Stimulated activated CD8-positive, alpha-beta memory T cell treated with anti-CD3 and anti-CD28 coated beads, Interleukin-7, amount 100 ng/mL, for 4 hours (primary cell): ENCODE measurements around the gene PIGR.

Experiments used
- DNase-seq, 2 donors: peaks; one replicate each; pipeline ENCODE4 v3.0.0-alpha.2; 2020; ENCODE audit warnings: low read depth in 2 of 2

The PIGR gene

GRCh38 chr1:206946261-206946660 is at the start of gene PIGR:
Gene PIGR (minus strand): TSS chr1:206946466. CDS start chr1:206940531, 5,935 bp downstream.
- no peak for DNase-seq

GRCh38 chr1:206992790-206993189 is 46.5 kb upstream of the PIGR start:
- DNase-seq, result no peak

- DNase-seq, result no peak
Observed at GRCh38 chr1:206987873-206988272, 41.6 kb upstream of the PIGR start.

- no peak for DNase-seq
Observed at GRCh38 chr1:206986885-206987284, 40.6 kb upstream of the PIGR start.

- no peak for DNase-seq
Observed at GRCh38 chr1:206986402-206986801, 40.1 kb upstream of the PIGR start.

GRCh38 chr1:206985162-206985749 is 39.0 kb upstream of the PIGR start:
- no peak for DNase-seq

GRCh38 chr1:206982216-206982615 is 36.0 kb upstream of the PIGR start:
- peak; percentile 24 to 43 for DNase-seq

- DNase-seq, result no peak
Observed at GRCh38 chr1:206979379-206980043, 33.2 kb upstream of the PIGR start.

GRCh38 chr1:206978259-206978658 is 32.0 kb upstream of the PIGR start:
- DNase-seq, result no peak

- DNase-seq, result no peak
Observed at GRCh38 chr1:206975306-206975705, 29.0 kb upstream of the PIGR start.

GRCh38 chr1:206974140-206974539 is 27.9 kb upstream of the PIGR start:
- DNase-seq, result no peak

GRCh38 chr1:206972728-206973127 is 26.5 kb upstream of the PIGR start:
- DNase-seq, result no peak

- DNase-seq, result no peak
Observed at GRCh38 chr1:206971029-206971655, 24.9 kb upstream of the PIGR start.

- no peak for DNase-seq
Observed at GRCh38 chr1:206970446-206970845, 24.2 kb upstream of the PIGR start, which contains the start of gene FCAMR. Gene FCAMR (minus strand): TSS chr1:206970460. CDS start chr1:206970125, 335 bp downstream.

GRCh38 chr1:206969090-206969489 is 22.8 kb upstream of the PIGR start:
- DNase-seq, result no peak

- no peak for DNase-seq
Observed at GRCh38 chr1:206967096-206967849, 21.0 kb upstream of the PIGR start.

- DNase-seq, result no peak
Observed at GRCh38 chr1:206965781-206966180, 19.5 kb upstream of the PIGR start.

GRCh38 chr1:206963740-206964139 is 17.5 kb upstream of the PIGR start:
- no peak for DNase-seq

- no peak for DNase-seq
Observed at GRCh38 chr1:206963119-206963712, 16.9 kb upstream of the PIGR start.

- no peak for DNase-seq
Observed at GRCh38 chr1:206962272-206962671, 16.0 kb upstream of the PIGR start.

GRCh38 chr1:206961668-206962067 is 15.4 kb upstream of the PIGR start:
- no peak for DNase-seq
